Keratinocyte (primary cell): Measurements from ENCODE around the gene C17orf75. TPM values are rescaled to one million over a fixed set of nuclear protein-coding genes. Genes with fewer than 3 reads are reported as not detected.

Source experiments
- DNase-seq: peaks from one replicate; pipeline ENCODE4 v3.0.0-alpha.2; 2011; ENCODE audit warnings: low read depth, missing footprints, low spot score
- FAIRE-seq: peaks from 2 replicates; lab custom pipeline; 2011; peaks lifted over from hg19 to GRCh38; lab: Jason Lieb, UNC
- H2AFZ ChIP-seq: 2 replicates; pipeline ENCODE4 v1.6.0; 2012; ENCODE audit warnings: low read length, control low read depth, inconsistent platforms; ENCODE audit not compliant: control insufficient read depth
- H3K27ac ChIP-seq: 2 replicates; pipeline ENCODE4 v1.5.1; 2011; ENCODE audit warnings: low read length; ENCODE audit not compliant: control insufficient read depth, insufficient read depth
- H3K27me3 ChIP-seq: 3 replicates; pipeline ENCODE4 v1.6.0; 2011; ENCODE audit warnings: low read length; ENCODE audit not compliant: control insufficient read depth, insufficient read depth; ENCODE audit errors: extremely low read depth
- H3K36me3 ChIP-seq, 2 experiments: 2 replicates in 1 of 2; 3 replicates in 1 of 2; pipeline ENCODE4 v1.5.1; 2011; ENCODE audit warnings: low read length in 2 of 2, mild to moderate bottlenecking in 1 of 2; ENCODE audit not compliant: control insufficient read depth in 2 of 2, insufficient read depth in 2 of 2; ENCODE audit errors: extremely low read depth in 1 of 2
- H3K4me1 ChIP-seq: 3 replicates; pipeline ENCODE4 v1.5.1; 2011; ENCODE audit warnings: low read length; ENCODE audit not compliant: control insufficient read depth, insufficient read depth; ENCODE audit errors: extremely low read depth
- H3K4me2 ChIP-seq: 3 replicates; pipeline ENCODE4 v1.6.0; 2011; ENCODE audit warnings: low read depth, low read length; ENCODE audit not compliant: control insufficient read depth, insufficient read depth; ENCODE audit errors: extremely low read depth
- H3K4me3 ChIP-seq, 3 experiments: fragments of 200-600 bp in 1 of 3; sonication (generic) in 1 of 3; 2 replicates in 2 of 3; 3 replicates in 1 of 3; pipeline ENCODE4 v1.5.1; 2011 to 2016; ENCODE audit warnings: low read length in 3 of 3, mild to moderate bottlenecking in 3 of 3, control low read depth in 2 of 3, inconsistent platforms in 1 of 3, low read depth in 1 of 3, mixed read lengths in 1 of 3, mixed run types in 1 of 3, moderate library complexity in 1 of 3; ENCODE audit not compliant: control insufficient read depth in 2 of 3, insufficient read depth in 2 of 3; ENCODE audit errors: extremely low read depth in 1 of 3
- H3K79me2 ChIP-seq: 2 replicates; pipeline ENCODE4 v1.6.0; 2012; ENCODE audit warnings: low read length; ENCODE audit not compliant: control insufficient read depth, insufficient read depth
- H3K9ac ChIP-seq: 3 replicates; pipeline ENCODE4 v1.6.0; 2011; ENCODE audit warnings: low read length; ENCODE audit not compliant: control insufficient read depth, insufficient read depth; ENCODE audit errors: extremely low read depth
- H3K9me1 ChIP-seq: 3 replicates; pipeline ENCODE4 v1.6.0; 2011; ENCODE audit warnings: low read length; ENCODE audit not compliant: control insufficient read depth, insufficient read depth; ENCODE audit errors: extremely low read depth
- H3K9me3 ChIP-seq: 2 replicates; pipeline ENCODE4 v1.5.1; 2012; ENCODE audit warnings: low read depth, low read length; ENCODE audit not compliant: control insufficient read depth
- H4K20me1 ChIP-seq: 3 replicates; pipeline ENCODE4 v1.6.0; 2011; ENCODE audit warnings: low read length; ENCODE audit not compliant: control insufficient read depth, insufficient read depth; ENCODE audit errors: extremely low read depth
- EZH2 ChIP-seq: IDR thresholded peaks from one replicate; pipeline ENCODE4 v1.6.1; 2012; ENCODE audit warnings: inconsistent platforms, mild to moderate bottlenecking, low read length, moderate library complexity
- dilution Hi-C: fragments of 300-500 bp; cut with MboI; formaldehyde crosslinking; loops from one replicate; pipeline ENCODE4 v1.7.0; 2020; ENCODE audit warnings: low sequenced_read_pairs; ENCODE audit not compliant: extremely low pct_ligation_motif_present
- polyA plus RNA-seq, 5 experiments: library from polyadenylated mRNA; depleted of rRNA in 3 of 5; stranded (reverse) in 3 of 5; stranded (forward) in 1 of 5; unstranded in 1 of 5; fragments of >200 nt; gene quantifications; 1 replicate in 1 of 5; 2 replicates in 3 of 5; 3 replicates in 1 of 5; pipeline versions ENCODE4 v1.2.1 to v1.2.3, GENCODE V29; 2011 to 2012; ENCODE audit warnings: missing spikeins in 2 of 5, low read depth in 1 of 5, low replicate concordance in 1 of 5
- TF ChIP-seq, protein P1 (sequence below), 3 experiments: IDR thresholded peaks in 1 of 3; conservative IDR thresholded peaks in 1 of 3; optimal IDR thresholded peaks in 1 of 3; 2 replicates in 2 of 3; 3 replicates in 1 of 3; pipeline versions ENCODE3 to v1.5.1; 2011; ENCODE audit warnings: low read length in 3 of 3, mild to moderate bottlenecking in 3 of 3, moderate library complexity in 2 of 3, control low read depth in 1 of 3, inconsistent platforms in 1 of 3; ENCODE audit not compliant: insufficient read depth in 2 of 3; ENCODE audit errors: extremely low read depth in 1 of 3

C17orf75 gene
- polyA plus RNA-seq, 1 donor (not counting 4 experiments of a cell fraction or from before 2014, with no cell fraction given): 18.7 TPM

DNA sequence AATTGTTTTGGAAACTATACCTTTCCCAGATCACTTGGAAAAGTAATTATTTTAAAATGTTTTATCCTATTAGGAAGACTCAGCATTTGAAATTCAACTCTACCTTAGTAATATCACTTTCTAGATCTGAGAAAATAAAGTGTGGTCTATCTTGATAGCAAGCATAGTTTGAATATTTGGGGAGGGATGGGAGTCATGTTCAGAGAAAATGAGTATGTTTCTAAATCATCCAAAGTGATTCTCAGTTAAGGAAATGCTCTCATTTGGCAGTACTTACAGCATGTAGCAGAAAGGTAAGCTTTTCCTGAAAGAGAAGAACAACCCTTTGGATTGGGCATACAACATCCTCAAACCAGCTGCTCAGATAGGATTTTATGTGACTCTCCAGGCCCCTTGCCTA lies 6.9 kb downstream of the C17orf75 start:
- DNase-seq (no peak), FAIRE-seq (no peak)
- Histone ChIP-seq H3K27ac (no peak overlapping the region), H2AFZ (no peak overlapping the region), H4K20me1 (no peaks in the 10 kb centered on the region), H3K27me3 (no peaks in the 10 kb centered on the region), H3K9me3 (no peaks in the 10 kb centered on the region), H3K9ac (no peak overlapping the region), H3K4me3 (no peak overlapping the region), H3K4me2 (no peak overlapping the region), H3K4me1 (peaks cover 14% of the 10 kb centered on the region), H3K79me2 (no peaks in the 10 kb centered on the region), H3K36me3 (peaks cover 10 to 14% of the 10 kb centered on the region in 2 experiments), H3K9me1 (no peaks in the 10 kb centered on the region)
- no peak for TF ChIP-seq EZH2
- TF ChIP-seq, protein P1, sequence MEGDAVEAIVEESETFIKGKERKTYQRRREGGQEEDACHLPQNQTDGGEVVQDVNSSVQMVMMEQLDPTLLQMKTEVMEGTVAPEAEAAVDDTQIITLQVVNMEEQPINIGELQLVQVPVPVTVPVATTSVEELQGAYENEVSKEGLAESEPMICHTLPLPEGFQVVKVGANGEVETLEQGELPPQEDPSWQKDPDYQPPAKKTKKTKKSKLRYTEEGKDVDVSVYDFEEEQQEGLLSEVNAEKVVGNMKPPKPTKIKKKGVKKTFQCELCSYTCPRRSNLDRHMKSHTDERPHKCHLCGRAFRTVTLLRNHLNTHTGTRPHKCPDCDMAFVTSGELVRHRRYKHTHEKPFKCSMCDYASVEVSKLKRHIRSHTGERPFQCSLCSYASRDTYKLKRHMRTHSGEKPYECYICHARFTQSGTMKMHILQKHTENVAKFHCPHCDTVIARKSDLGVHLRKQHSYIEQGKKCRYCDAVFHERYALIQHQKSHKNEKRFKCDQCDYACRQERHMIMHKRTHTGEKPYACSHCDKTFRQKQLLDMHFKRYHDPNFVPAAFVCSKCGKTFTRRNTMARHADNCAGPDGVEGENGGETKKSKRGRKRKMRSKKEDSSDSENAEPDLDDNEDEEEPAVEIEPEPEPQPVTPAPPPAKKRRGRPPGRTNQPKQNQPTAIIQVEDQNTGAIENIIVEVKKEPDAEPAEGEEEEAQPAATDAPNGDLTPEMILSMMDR (optimal IDR thresholded peaks at IDR 0.05 in 1 of 3, IDR thresholded peaks at IDR 0.05 in 1 of 3, conservative IDR thresholded peaks at IDR 0.05 in 1 of 3; ENCODE audit: extremely low read depth in 1 of 3, insufficient read depth in 2 of 3, low read length in 3 of 3): no peak
- dilution Hi-C loops: no loop called here

DNA sequence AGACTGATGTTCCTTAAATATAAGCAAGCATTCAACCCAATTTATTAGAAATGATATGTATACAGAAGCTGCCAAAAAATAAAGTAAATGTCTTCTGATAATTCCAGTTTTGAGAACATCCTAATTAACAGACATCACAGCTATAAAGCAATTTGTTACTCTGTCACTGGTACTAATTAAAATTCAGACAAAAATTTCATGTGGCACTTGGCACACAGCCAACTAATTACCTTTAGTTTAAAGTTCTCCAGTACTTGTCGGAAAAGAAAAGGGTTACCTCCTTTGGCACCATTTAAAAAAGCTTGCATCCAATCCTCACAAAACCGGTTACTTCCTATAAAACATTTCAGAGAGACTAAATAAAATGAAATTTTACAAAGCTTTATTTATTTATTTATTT lies 8.8 kb downstream of the C17orf75 start:
- H3K36me3 ChIP-seq: peaks cover 8 to 14% of the 10 kb centered on the region in 2 experiments
- dilution Hi-C loops: no loop called here

More for the DNA sequence above, 8.8 kb downstream of the C17orf75 start:
- Histone ChIP-seq H3K9ac (no peak overlapping the region), H3K27me3 (no peaks in the 10 kb centered on the region), H3K4me2 (no peak overlapping the region), H3K9me1 (no peaks in the 10 kb centered on the region), H3K79me2 (no peaks in the 10 kb centered on the region), H3K4me1 (peaks cover 14% of the 10 kb centered on the region), H3K9me3 (no peaks in the 10 kb centered on the region), H4K20me1 (no peaks in the 10 kb centered on the region), H3K27ac (no peak overlapping the region), H2AFZ (no peak overlapping the region), H3K4me3 (no peak overlapping the region)
- TF ChIP-seq, protein P1 (optimal IDR thresholded peaks at IDR 0.05 in 1 of 3, IDR thresholded peaks at IDR 0.05 in 1 of 3, conservative IDR thresholded peaks at IDR 0.05 in 1 of 3; ENCODE audit: extremely low read depth in 1 of 3, insufficient read depth in 2 of 3, low read length in 3 of 3): no peak
- no peak for TF ChIP-seq EZH2
- no peak for DNase-seq
- FAIRE-seq: no peak
